Neuron (in vitro differentiated cells): ENCODE data around the gene BCL2.

Experiments
- H2AFZ ChIP-seq: one replicate; pipeline ENCODE4 v1.6.1; 2013; ENCODE audit warnings: low read depth, mild to moderate bottlenecking, inconsistent platforms, low read length, moderate library complexity
- H3K27me3 ChIP-seq: one replicate; pipeline ENCODE4 v1.6.1; 2013; ENCODE audit warnings: low read length; ENCODE audit not compliant: insufficient read depth
- H3K36me3 ChIP-seq: one replicate; pipeline ENCODE4 v1.6.1; 2013; ENCODE audit warnings: low read length; ENCODE audit not compliant: insufficient read depth
- H3K4me1 ChIP-seq: one replicate; pipeline ENCODE4 v1.6.1; 2013; ENCODE audit warnings: low read length; ENCODE audit not compliant: insufficient read depth
- H3K4me3 ChIP-seq: 2 replicates; pipeline ENCODE4 v1.5.1; 2013; ENCODE audit warnings: mild to moderate bottlenecking, low read length, moderate library complexity
- H3K9me3 ChIP-seq: one replicate; pipeline ENCODE4 v1.6.1; 2013; ENCODE audit warnings: low read length

The BCL2 gene

DNA sequence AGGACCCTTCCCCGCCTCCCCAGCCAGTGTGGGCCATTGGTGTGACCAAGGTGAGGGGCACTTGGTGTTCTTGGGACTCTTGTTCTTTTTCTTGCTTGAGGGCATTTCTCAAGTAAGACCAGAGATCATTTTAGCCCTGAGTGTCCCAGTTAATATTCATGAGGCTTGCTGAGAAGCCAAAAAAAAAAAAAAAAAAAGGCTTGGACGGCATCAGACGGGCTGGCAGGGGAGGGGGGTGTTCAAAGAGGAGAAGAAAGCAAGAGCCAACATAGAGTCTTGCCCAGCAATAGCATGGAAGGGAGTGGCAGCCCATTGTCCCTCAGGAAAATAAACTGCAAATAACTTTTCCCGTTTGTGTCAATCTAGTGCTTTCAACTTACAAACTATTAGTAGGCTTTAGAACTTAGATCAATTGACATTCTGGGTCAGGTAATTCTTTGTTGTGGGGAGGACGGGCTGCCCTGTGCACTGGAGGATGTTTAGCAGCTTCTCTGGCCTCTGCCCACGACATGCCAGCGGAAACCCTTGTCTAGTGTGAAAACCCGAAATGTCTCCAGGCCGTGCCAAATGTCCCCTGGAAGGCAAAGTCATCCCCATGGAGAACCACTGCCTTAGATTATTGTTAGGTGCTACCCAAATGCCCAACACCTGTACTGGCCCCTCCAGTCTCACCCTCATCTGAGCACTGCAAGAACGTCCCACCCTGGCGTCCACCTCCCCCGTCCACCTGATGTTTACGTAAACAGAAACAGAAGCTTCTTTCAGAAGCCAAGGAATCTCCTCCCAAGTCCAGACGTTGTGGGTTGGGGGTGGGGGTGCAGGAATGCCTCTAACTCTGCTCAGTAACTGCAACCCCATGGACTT is 163.4 kb downstream of the BCL2 start:
- Histone ChIP-seq H3K4me1 (peaks cover under 1% of the 10 kb centered on the region), H3K27me3 (no peaks in the 10 kb centered on the region), H3K9me3 (no peaks in the 10 kb centered on the region), H3K4me3 (no peak overlapping the region), H2AFZ (no peak overlapping the region), H3K36me3 (no peaks in the 10 kb centered on the region)

- no peak overlapping the region for H3K4me3 ChIP-seq
- H3K27me3 ChIP-seq, result no peaks in the 10 kb centered on the region
- no peaks in the 10 kb centered on the region for H3K36me3 ChIP-seq
- H2AFZ ChIP-seq, result no peak overlapping the region
- no peaks in the 10 kb centered on the region for H3K9me3 ChIP-seq
- no peaks in the 10 kb centered on the region for H3K4me1 ChIP-seq
These were observed 164.3 kb downstream of the BCL2 start for GRCh38 chr18:63155169-63155852.

DNA sequence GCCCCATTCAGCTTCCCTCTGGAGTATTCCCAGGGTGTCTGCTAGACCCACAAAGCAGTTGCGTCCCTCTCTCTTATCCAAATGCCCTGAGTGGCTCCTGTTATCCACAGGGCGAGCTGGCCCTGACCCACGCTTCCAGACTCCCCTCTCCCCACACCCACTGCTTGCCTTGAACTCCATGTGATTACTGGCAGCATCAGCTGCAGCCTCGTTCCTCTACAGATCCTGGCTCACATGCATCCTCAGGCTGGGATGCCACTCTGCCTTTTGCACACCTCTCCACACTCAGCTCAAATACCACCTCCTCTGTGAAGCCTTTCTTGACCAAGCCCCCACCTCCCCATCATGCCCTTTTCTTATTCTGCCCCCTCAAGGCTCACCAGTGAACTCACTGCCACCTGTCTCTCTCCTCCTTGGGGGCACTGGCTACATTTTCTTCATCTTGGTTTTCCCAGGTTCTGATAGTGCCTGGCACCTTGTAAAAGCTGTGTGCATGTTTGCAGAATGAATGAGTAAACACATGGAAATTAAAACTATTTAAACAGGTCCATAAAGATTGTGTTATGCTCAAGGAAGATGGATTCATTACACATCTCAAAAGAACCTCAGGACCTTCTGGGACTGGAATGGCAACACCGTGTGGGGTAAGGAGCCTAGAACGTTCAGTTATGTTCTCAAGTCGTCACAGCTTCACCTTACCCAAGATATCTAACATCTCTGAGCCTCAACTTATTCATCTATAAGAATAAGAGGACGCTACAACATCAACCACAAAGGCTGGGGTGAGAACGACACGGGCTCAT is 165.0 kb downstream of the BCL2 start:
- H3K27me3 ChIP-seq, result no peaks in the 10 kb centered on the region

GRCh38 chr18:63152791-63153190 is 166.8 kb downstream of the BCL2 start:
- Histone ChIP-seq H3K4me3 (no peak overlapping the region), H3K9me3 (no peaks in the 10 kb centered on the region), H3K4me1 (no peaks in the 10 kb centered on the region), H2AFZ (no peak overlapping the region), H3K36me3 (no peaks in the 10 kb centered on the region), H3K27me3 (no peaks in the 10 kb centered on the region)

More for the DNA sequence above, 165.0 kb downstream of the BCL2 start:
- Histone ChIP-seq H3K4me1 (no peaks in the 10 kb centered on the region), H3K4me3 (no peak overlapping the region), H2AFZ (no peak overlapping the region), H3K9me3 (no peaks in the 10 kb centered on the region), H3K36me3 (no peaks in the 10 kb centered on the region)

DNA sequence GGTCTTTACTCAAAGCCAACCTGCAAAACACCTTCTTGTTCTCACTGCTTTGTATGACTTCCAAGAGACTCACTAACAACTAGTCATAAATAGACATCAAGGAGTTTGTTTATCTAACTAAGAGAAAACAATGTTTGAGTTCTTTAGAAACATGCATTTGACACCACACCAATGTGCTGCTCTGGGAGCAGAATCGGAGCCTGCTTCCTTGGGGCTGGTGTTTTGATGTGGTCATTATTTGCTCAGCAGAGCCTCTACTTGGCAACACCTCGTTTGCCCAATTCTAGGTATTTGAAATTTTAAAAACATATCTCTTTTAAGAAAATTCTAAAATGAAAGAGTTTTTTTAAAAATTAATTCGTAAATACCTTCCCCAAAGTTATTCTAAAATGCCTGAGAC is 167.5 kb downstream of the BCL2 start:
- Histone ChIP-seq H3K9me3 (no peaks in the 10 kb centered on the region), H2AFZ (no peak overlapping the region), H3K4me3 (no peak overlapping the region), H3K27me3 (no peaks in the 10 kb centered on the region), H3K4me1 (no peaks in the 10 kb centered on the region), H3K36me3 (no peaks in the 10 kb centered on the region)

- Histone ChIP-seq H2AFZ (no peak overlapping the region), H3K36me3 (no peaks in the 10 kb centered on the region), H3K27me3 (no peaks in the 10 kb centered on the region), H3K4me1 (no peaks in the 10 kb centered on the region), H3K4me3 (no peak overlapping the region), H3K9me3 (no peaks in the 10 kb centered on the region)
These were observed 168.0 kb downstream of the BCL2 start for GRCh38 chr18:63151539-63151938.

GRCh38 chr18:63150942-63151421 is 168.6 kb downstream of the BCL2 start:
- Histone ChIP-seq H3K4me1 (no peaks in the 10 kb centered on the region), H3K27me3 (no peaks in the 10 kb centered on the region)

DNA sequence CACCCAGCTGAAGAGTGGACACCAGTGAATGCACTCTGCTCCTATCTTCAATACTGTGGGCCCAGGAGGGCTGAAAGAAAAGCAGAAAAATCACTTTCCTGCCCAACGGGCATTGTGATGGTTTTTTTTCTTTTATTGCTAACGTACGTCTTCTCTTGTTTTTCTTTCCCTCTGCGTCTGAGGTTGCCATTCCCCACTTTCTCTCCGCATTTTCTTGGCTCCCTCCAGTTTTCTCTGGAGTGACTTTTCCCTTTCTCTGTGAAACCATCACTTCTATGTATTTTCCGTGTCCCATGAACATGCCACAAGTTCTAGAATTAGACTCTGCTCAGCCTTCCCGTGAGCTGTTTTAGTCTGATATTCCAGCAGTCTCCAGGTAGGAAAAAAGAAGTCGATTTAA is 169.2 kb downstream of the BCL2 start:
- Histone ChIP-seq H3K4me1 (no peaks in the 10 kb centered on the region), H2AFZ (no peak overlapping the region), H3K4me3 (no peak overlapping the region), H3K36me3 (no peaks in the 10 kb centered on the region), H3K9me3 (no peaks in the 10 kb centered on the region), H3K27me3 (no peaks in the 10 kb centered on the region)

More at GRCh38 chr18:63150942-63151421, 168.6 kb downstream of the BCL2 start:
- Histone ChIP-seq H2AFZ (no peak overlapping the region), H3K36me3 (no peaks in the 10 kb centered on the region), H3K4me3 (no peak overlapping the region), H3K9me3 (no peaks in the 10 kb centered on the region)

GRCh38 chr18:63149302-63149587 is 170.3 kb downstream of the BCL2 start:
- Histone ChIP-seq H3K9me3 (no peaks in the 10 kb centered on the region), H3K4me3 (no peak overlapping the region), H3K27me3 (no peaks in the 10 kb centered on the region), H2AFZ (no peak overlapping the region), H3K36me3 (no peaks in the 10 kb centered on the region), H3K4me1 (peaks cover 2% of the 10 kb centered on the region)

- peaks cover 8% of the 10 kb centered on the region for H3K4me1 ChIP-seq
- H3K4me3 ChIP-seq, result no peak overlapping the region
- H2AFZ ChIP-seq, result no peak overlapping the region
- H3K27me3 ChIP-seq, result no peaks in the 10 kb centered on the region
- no peaks in the 10 kb centered on the region for H3K9me3 ChIP-seq
- H3K36me3 ChIP-seq, result no peaks in the 10 kb centered on the region
These were observed 170.9 kb downstream of the BCL2 start for GRCh38 chr18:63148449-63149301.

DNA sequence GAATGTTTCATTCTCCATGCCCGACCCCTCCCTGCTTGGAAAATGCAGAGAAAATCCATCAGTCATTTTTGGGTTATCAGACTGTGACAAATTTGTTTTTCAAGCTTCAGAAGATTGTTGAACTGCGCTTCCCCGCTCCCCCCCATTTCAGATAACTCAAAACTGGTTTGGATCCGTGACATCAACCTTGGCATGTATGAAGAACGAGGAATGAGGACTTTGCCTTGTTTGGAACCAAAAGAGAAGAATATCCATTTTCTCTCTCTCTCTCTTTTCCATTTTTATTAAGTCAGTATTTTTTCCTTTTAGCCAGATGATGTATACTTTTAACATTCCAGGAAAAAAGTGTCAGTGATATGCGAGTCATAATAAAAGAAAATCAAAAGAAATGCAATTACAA is 171.6 kb downstream of the BCL2 start:
- Histone ChIP-seq H2AFZ (no peak overlapping the region), H3K4me3 (no peak overlapping the region), H3K36me3 (no peaks in the 10 kb centered on the region)

GRCh38 chr18:63146828-63147409 is 172.7 kb downstream of the BCL2 start:
- no peaks in the 10 kb centered on the region for H3K27me3 ChIP-seq
- peaks cover 17% of the 10 kb centered on the region for H3K4me1 ChIP-seq
- no peaks in the 10 kb centered on the region for H3K9me3 ChIP-seq

More for the DNA sequence above, 171.6 kb downstream of the BCL2 start:
- Histone ChIP-seq H3K4me1 (peaks cover 15% of the 10 kb centered on the region), H3K27me3 (no peaks in the 10 kb centered on the region), H3K9me3 (no peaks in the 10 kb centered on the region)

More at GRCh38 chr18:63146828-63147409, 172.7 kb downstream of the BCL2 start:
- Histone ChIP-seq H3K4me3 (no peak overlapping the region), H2AFZ (no peak overlapping the region), H3K36me3 (no peaks in the 10 kb centered on the region)
